Smooth muscle cell (in vitro differentiated cells): Measurements from ENCODE around the gene ALKBH1. TPM values are rescaled to one million over a fixed set of nuclear protein-coding genes. Genes with fewer than 3 reads are reported as not detected.

Source experiments
- DNase-seq: peaks from one replicate; lab custom pipeline; 2025; ENCODE audit not compliant: unreplicated experiment; lab: John Stamatoyannopoulos, UW
- H2AFZ ChIP-seq: fragments of 200-600 bp; sonication (generic); 2 replicates; pipeline ENCODE4 v1.6.0; 2016; ENCODE audit warnings: antibody characterized with exemption, low read depth, mild to moderate bottlenecking
- H3F3A ChIP-seq: fragments of 200-600 bp; sonication (generic); 2 replicates; pipeline ENCODE4 v1.6.0; 2017; ENCODE audit warnings: antibody characterized with exemption, low read depth
- H3K27ac ChIP-seq: fragments of 200-600 bp; sonication (generic); 2 replicates; pipeline ENCODE4 v1.5.1; 2016; ENCODE audit warnings: low read depth, mild to moderate bottlenecking
- H3K27me3 ChIP-seq: fragments of 200-600 bp; sonication (generic); 2 replicates; pipeline ENCODE4 v1.6.1; 2016; ENCODE audit warnings: low read depth, mild to moderate bottlenecking
- H3K36me3 ChIP-seq: fragments of 200-600 bp; sonication (generic); 2 replicates; pipeline ENCODE4 v1.5.1; 2016; ENCODE audit warnings: low read depth
- H3K4me1 ChIP-seq: fragments of 200-600 bp; sonication (generic); 2 replicates; pipeline ENCODE4 v1.5.1; 2016; ENCODE audit warnings: low read depth
- H3K4me2 ChIP-seq: fragments of 200-600 bp; sonication (generic); 2 replicates; pipeline ENCODE4 v1.6.0; 2016; ENCODE audit warnings: mild to moderate bottlenecking
- H3K4me3 ChIP-seq: fragments of 200-600 bp; sonication (generic); 2 replicates; pipeline ENCODE4 v1.5.1; 2016; ENCODE audit warnings: mild to moderate bottlenecking
- H3K79me2 ChIP-seq: fragments of 200-600 bp; sonication (generic); 2 replicates; pipeline ENCODE4 v1.6.0; 2016; ENCODE audit warnings: low read depth, mild to moderate bottlenecking
- H3K9ac ChIP-seq: fragments of 200-600 bp; sonication (generic); 2 replicates; pipeline ENCODE4 v1.6.0; 2016; ENCODE audit warnings: low read depth
- H3K9me3 ChIP-seq: fragments of 200-600 bp; sonication (generic); replicated peaks from 2 replicates; pipeline ENCODE4 v1.5.1; 2016; ENCODE audit warnings: low read depth
- H4K20me1 ChIP-seq: fragments of 200-600 bp; sonication (generic); 2 replicates; pipeline ENCODE4 v1.6.0; 2016; ENCODE audit warnings: low read depth
- WGBS: methylation state at CpG from one replicate; pipeline ENCODE4 v1.1.7; 2016; ENCODE audit warnings: low lambda C conversion rate; 5-methylcytosine and 5-hydroxymethylcytosine counted together
- polyA plus RNA-seq: library from polyadenylated mRNA; unstranded; fragments of >200 nt; fragmentation: Nextera tagmentation; extraction: Ambion mirVana; gene quantifications from 2 replicates; pipeline ENCODE4 v1.2.1, GENCODE V29; 2016
- total RNA-seq: library from RNA; depleted of rRNA; stranded (reverse); fragments of >200 nt; gene quantifications from 2 replicates; pipeline ENCODE4 v1.2.3, GENCODE V29; 2014
- TF ChIP-seq, protein P1 (sequence below): fragments of 200-600 bp; sonication (generic); IDR thresholded peaks from 2 replicates; pipeline ENCODE4 v1.5.1; 2017; ENCODE audit warnings: borderline replicate concordance, mild to moderate bottlenecking, antibody characterized with exemption; ENCODE audit not compliant: insufficient read depth, poor library complexity, severe bottlenecking

Gene ALKBH1
- total and polyA plus RNA-seq, 2 experiments from 2014 or later: 11.3 to 15.0 TPM

DNA sequence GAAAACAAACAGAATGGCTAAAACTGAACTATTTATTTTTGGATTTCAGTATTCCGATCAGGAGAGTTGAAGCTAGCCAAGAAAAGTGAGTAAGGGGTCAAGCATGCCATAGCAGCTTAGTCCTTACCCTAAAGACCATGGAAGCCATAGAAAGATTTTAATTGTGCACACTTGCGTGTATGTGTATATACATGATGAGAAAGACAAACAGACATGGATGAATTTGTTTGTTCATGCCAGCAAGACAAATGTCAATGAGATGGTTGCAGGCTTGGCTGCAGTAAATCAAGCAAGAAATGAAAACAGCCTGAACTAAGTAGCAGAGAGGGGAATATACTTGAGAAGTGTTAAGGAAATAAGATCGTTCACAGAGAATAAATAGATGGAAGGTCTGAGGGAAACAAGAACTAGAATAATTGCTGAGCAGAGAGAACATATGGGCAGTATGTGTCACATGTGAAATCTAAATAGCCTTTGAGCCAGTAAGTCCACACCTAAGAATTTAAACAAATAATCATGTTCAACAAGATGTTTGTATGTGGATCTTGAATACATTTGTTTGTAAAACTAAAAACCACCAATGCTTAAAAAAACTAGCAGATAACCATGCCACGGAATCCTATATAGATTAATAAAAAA lies 38.4 kb upstream of the ALKBH1 start:
- H3K9me3 ChIP-seq: no peaks in the 10 kb centered on the region
- H4K20me1 ChIP-seq: peaks cover 48% of the 10 kb centered on the region
- H3K4me3 ChIP-seq: no peak overlapping the region
- H3K27me3 ChIP-seq: no peaks in the 10 kb centered on the region
- no peak overlapping the region for H2AFZ ChIP-seq
- H3K27ac ChIP-seq: no peak overlapping the region
- H3K79me2 ChIP-seq: peaks cover 20% of the 10 kb centered on the region
- TF ChIP-seq, protein P1, sequence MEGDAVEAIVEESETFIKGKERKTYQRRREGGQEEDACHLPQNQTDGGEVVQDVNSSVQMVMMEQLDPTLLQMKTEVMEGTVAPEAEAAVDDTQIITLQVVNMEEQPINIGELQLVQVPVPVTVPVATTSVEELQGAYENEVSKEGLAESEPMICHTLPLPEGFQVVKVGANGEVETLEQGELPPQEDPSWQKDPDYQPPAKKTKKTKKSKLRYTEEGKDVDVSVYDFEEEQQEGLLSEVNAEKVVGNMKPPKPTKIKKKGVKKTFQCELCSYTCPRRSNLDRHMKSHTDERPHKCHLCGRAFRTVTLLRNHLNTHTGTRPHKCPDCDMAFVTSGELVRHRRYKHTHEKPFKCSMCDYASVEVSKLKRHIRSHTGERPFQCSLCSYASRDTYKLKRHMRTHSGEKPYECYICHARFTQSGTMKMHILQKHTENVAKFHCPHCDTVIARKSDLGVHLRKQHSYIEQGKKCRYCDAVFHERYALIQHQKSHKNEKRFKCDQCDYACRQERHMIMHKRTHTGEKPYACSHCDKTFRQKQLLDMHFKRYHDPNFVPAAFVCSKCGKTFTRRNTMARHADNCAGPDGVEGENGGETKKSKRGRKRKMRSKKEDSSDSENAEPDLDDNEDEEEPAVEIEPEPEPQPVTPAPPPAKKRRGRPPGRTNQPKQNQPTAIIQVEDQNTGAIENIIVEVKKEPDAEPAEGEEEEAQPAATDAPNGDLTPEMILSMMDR: no peak
- no peaks in the 10 kb centered on the region for H3K4me1 ChIP-seq
- peaks cover 27% of the 10 kb centered on the region for H3K36me3 ChIP-seq
- no peak overlapping the region for H3K9ac ChIP-seq
- no peaks in the 10 kb centered on the region for H3F3A ChIP-seq
- WGBS: 98% methylated on average over 4 of the region's 4 CpGs
- no peak for DNase-seq
- H3K4me2 ChIP-seq: no peak overlapping the region

DNA sequence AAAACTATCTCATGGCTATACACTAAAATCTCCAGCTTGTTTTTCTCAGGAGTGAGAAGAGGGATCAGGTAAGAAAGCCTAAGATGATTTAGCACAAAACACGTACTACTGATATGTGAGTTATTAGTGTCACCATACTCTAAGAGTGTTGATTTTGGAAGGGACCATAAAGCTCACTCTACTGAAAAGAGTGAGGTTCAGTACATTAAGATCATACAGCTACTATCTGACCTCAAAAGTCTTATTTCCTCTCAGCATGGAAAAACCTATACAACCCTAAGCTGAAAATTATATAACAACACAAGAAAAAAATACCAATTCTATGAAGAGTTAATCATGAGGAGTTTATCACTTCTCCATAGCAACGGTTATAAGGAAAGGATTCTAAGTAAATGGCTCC lies 33.6 kb upstream of the ALKBH1 start:
- H3K36me3 ChIP-seq: peaks cover 11% of the 10 kb centered on the region

DNA sequence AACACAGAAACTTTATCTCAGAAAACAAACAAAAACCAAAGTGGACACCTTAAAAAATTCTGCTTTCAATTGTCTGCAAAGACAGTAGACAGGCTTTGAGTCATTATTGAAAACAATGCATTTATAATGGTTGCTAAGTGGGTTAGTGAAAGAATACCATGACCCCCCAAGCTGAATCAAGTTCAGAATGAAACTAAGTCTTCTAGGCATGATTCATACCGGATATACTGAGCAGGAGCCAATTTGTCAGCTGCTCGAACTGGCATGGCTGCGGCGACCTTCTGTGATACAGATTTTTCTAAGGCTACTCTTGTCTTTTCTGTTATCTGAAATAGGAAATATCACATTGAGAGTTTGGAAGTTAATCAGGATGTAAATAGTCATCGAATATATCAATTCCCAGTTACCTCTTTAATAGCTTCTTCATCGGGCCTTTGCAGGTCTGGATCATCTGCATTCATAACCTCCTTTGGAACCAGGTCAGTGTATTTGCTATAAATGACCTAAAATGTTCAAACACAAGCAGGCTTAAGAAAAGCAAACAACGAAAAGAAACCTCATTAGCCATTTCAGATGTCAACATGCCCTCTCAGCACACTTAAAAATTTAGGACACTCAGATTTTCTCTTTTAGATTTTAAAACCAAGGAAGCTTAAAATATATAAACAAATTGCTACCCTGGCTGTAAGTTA lies 30.9 kb upstream of the ALKBH1 start:
- H3K27me3 ChIP-seq: no peaks in the 10 kb centered on the region

More for the DNA sequence above, 33.6 kb upstream of the ALKBH1 start:
- Histone ChIP-seq H3K9me3 (no peaks in the 10 kb centered on the region), H3K27me3 (no peaks in the 10 kb centered on the region), H4K20me1 (peaks cover 63% of the 10 kb centered on the region), H3K4me3 (no peak overlapping the region), H3K4me2 (no peak overlapping the region), H3K4me1 (no peaks in the 10 kb centered on the region), H3K9ac (no peak overlapping the region), H3K79me2 (peaks cover 30% of the 10 kb centered on the region), H3F3A (no peaks in the 10 kb centered on the region), H2AFZ (no peak overlapping the region), H3K27ac (no peak overlapping the region)
- no peak for DNase-seq
- TF ChIP-seq, protein P1: no peak
- WGBS: 95% methylated on average over 2 of the region's 2 CpGs

More for the DNA sequence above, 30.9 kb upstream of the ALKBH1 start:
- Histone ChIP-seq H2AFZ (no peak overlapping the region), H3K27ac (no peak overlapping the region), H3K4me1 (no peaks in the 10 kb centered on the region), H3K4me2 (no peak overlapping the region), H3K79me2 (peaks cover 29% of the 10 kb centered on the region), H3K9me3 (no peaks in the 10 kb centered on the region), H3K9ac (no peak overlapping the region), H4K20me1 (peaks cover 41% of the 10 kb centered on the region), H3F3A (no peaks in the 10 kb centered on the region), H3K36me3 (peaks cover 33% of the 10 kb centered on the region), H3K4me3 (no peak overlapping the region)
- no peak for DNase-seq
- WGBS: 95% methylated on average over 7 of the region's 7 CpGs
- TF ChIP-seq, protein P1: no peak
